ENCODE results near the gene KHNYN. TPM values are rescaled to one million over a fixed set of nuclear protein-coding genes. Genes with fewer than 3 reads are reported as not detected.
A peak's percentile ranks its signal among the peaks of the same experiment; 100 is the strongest.

KHNYN gene
- total and polyA plus RNA-seq, 10 donors = 10.9 to 90.6 (median 70.5) TPM

DNA sequence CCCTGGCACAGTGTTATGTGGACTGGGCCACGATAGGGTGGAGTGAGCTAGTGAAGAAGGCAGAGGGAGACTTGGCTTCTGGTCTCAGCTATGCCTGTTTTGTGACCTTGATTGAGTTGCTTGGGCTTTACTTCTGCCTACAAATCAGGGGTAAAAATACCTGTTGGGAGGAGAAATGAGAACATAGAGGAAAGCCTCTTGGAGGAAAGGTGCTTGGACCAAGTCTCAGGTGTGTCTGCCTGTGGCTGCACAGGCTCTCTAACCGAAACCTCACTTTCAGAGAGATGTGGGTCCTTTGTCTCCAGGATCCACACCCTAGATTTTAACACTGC, 7.9 kb downstream of the KHNYN start:
- no peak for DNase-seq
- no peaks in the 10 kb centered on the region for H3K27me3 ChIP-seq (replicated peaks in 1 of 7)
- TF ChIP-seq POLR2AphosphoS5 (IDR thresholded peaks at IDR 0.05) (no peak), POLR2A (IDR thresholded peaks at IDR 0.05) (no peak)
- TF ChIP-seq, protein P1, sequence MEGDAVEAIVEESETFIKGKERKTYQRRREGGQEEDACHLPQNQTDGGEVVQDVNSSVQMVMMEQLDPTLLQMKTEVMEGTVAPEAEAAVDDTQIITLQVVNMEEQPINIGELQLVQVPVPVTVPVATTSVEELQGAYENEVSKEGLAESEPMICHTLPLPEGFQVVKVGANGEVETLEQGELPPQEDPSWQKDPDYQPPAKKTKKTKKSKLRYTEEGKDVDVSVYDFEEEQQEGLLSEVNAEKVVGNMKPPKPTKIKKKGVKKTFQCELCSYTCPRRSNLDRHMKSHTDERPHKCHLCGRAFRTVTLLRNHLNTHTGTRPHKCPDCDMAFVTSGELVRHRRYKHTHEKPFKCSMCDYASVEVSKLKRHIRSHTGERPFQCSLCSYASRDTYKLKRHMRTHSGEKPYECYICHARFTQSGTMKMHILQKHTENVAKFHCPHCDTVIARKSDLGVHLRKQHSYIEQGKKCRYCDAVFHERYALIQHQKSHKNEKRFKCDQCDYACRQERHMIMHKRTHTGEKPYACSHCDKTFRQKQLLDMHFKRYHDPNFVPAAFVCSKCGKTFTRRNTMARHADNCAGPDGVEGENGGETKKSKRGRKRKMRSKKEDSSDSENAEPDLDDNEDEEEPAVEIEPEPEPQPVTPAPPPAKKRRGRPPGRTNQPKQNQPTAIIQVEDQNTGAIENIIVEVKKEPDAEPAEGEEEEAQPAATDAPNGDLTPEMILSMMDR (IDR thresholded peaks at IDR 0.05 in 8 of 11, conservative IDR thresholded peaks at IDR 0.05 in 3 of 11) = no peak
- no peaks in the 10 kb centered on the region for H3K9me3 ChIP-seq
- 54 to 70% (median 55%) methylated on average over 2 of the region's 2 CpGs for WGBS, 5 donors
- H3K36me3 ChIP-seq = peaks cover 0 to 88% (median 72%) of the 10 kb centered on the region in 6 donors
- H3K4me3 ChIP-seq = no peak overlapping the region
- peak overlapping the region; percentile 44 to 99 (median 80) for H3K27ac ChIP-seq
- peaks cover 47 to 88% (median 67%) of the 10 kb centered on the region in 6 donors for H3K4me1 ChIP-seq
- intact Hi-C loops (cut with DNase I; ENCODE audit: low total_unique reads) = no loop called here

DNA sequence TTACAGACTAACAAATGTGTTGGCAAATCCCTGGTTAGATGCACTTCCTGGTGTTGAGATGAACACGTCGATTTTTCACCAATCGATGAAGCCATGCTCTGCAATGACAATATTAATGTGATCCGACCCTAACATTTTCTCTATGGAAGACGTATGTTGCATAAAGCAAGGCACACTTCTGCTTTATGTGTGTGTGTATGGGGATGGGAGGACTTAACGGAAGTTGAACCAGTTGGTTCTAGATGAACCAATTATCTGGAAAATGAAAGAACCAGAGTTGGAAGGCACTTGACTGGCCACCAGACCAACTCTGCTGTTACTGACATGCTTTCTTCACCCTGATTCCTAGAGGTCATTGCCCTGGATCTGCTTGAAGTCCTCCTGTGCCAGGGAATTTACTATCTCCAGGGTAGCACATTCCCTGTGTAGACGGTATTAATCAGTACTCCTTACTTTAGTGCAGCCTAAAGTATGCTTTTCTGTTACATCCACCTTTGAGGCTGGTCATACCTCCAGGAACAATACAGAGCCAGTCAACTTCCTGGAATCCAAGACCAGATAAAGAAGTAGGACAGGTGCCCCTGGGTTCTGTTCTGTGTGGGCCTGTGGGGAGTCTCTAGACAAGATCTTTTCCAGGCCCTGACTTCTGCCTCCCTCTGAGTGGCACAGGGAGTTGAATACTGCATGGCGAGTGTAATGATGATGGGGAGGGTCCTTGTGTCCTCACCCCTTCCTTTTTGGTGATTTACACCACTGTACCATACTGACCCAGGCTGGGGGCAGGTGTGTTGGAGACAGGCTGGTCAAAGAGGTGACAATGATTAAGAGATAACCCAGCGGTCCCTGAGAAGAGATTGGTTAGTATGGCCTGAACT, 8.7 kb downstream of the KHNYN start:
- Histone ChIP-seq H3K4me1 (peaks cover 46 to 84% (median 68%) of the 10 kb centered on the region in 6 donors), H3K27me3 (replicated peaks in 1 of 7) (no peaks in the 10 kb centered on the region), H3K9me3 (no peaks in the 10 kb centered on the region), H3K27ac (peak overlapping the region in 6 of 8 donors; percentile 77 to 99 (median 84)), H3K4me3 (no peak overlapping the region), H3K36me3 (peaks cover 0 to 81% (median 65%) of the 10 kb centered on the region in 6 donors)
- intact Hi-C loops (cut with DNase I; ENCODE audit: low total_unique reads) = no loop called here
- 59 to 72% (median 67%) methylated on average over 9 of the region's 9 CpGs for WGBS, 5 donors
- no peak for TF ChIP-seq POLR2AphosphoS5 (IDR thresholded peaks at IDR 0.05)
- TF ChIP-seq, protein P1 (IDR thresholded peaks at IDR 0.05 in 8 of 11, conservative IDR thresholded peaks at IDR 0.05 in 3 of 11) = no peak
- TF ChIP-seq POLR2A (IDR thresholded peaks at IDR 0.05) = no peak
- no peak for DNase-seq

DNA sequence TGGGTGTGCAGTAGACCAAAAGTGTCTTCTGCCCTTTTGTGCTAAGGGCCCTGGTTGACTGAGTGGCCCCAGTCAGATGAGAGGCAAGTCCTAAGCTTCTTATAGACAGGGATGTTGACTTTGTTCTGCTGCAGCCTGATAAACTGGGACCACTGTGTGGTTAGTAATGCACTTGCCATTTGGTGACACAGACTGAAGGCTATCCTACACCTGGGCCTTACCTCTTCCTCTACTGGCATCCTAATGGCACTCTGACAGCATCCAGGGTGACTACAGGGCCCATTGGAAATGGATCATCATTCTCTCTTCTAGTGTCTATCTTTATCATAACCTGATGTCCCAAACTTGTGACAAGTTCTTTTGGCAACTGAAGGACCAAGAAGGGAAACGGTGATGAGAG, 9.5 kb downstream of the KHNYN start:
- H3K27me3 ChIP-seq (replicated peaks in 1 of 7) = no peaks in the 10 kb centered on the region
- no peak for DNase-seq
- TF ChIP-seq, protein P1 (IDR thresholded peaks at IDR 0.05 in 8 of 11, conservative IDR thresholded peaks at IDR 0.05 in 3 of 11) = no peak
- TF ChIP-seq POLR2AphosphoS5 (IDR thresholded peaks at IDR 0.05) = no peak
- TF ChIP-seq POLR2A (IDR thresholded peaks at IDR 0.05) = no peak
- no peaks in the 10 kb centered on the region for H3K9me3 ChIP-seq
- peaks cover 46 to 84% (median 69%) of the 10 kb centered on the region in 6 donors for H3K4me1 ChIP-seq
- H3K4me3 ChIP-seq = no peak overlapping the region
- WGBS, 5 donors = 76 to 92% (median 86%) methylated on average over 1 of the region's 1 CpG
- H3K27ac ChIP-seq = peak overlapping the region in 6 of 8 donors; percentile 32 to 99 (median 92)
- H3K36me3 ChIP-seq = peaks cover 0 to 73% (median 57%) of the 10 kb centered on the region in 6 donors
- intact Hi-C loops (cut with DNase I; ENCODE audit: low total_unique reads) = no loop called here

Measured in spleen (tissue), 11 donors.